T-helper 17 cell (primary cell): Measurements from ENCODE around the gene TRIM66. TPM values are rescaled to one million over a fixed set of nuclear protein-coding genes. Genes with fewer than 3 reads are reported as not detected.

Experiments used
- ATAC-seq: fragments of 150-1000 bp; cut with Tn5 transposase; 2 replicates; pipeline ENCODE4 v1.10.0; 2021; ENCODE audit warnings: mild to moderate bottlenecking, moderate library complexity
- DNase-seq, 3 donors: peaks; one replicate each; pipeline versions ENCODE4 v3.0.0 to v3.0.0-alpha.2; 2020 to 2021
- H3K9me3 ChIP-seq: one replicate; pipeline ENCODE4 v1.7.0; 2013; ENCODE audit warnings: low read length, mild to moderate bottlenecking; ENCODE audit not compliant: control insufficient read depth, poor library complexity, severe bottlenecking
- H3K27ac Mint-ChIP-seq: one replicate; pipeline ENCODE4 v1.8.0; 2022; ENCODE audit warnings: mild to moderate bottlenecking, moderate library complexity, mixed read lengths
- H3K27me3 Mint-ChIP-seq: one replicate; pipeline ENCODE4 v1.8.0; 2022; ENCODE audit warnings: mixed read lengths
- H3K36me3 Mint-ChIP-seq: one replicate; pipeline ENCODE4 v1.8.0; 2022; ENCODE audit warnings: low read depth, mixed read lengths
- H3K4me1 Mint-ChIP-seq: one replicate; pipeline ENCODE4 v1.8.0; 2022; ENCODE audit warnings: mild to moderate bottlenecking, mixed read lengths
- H3K4me3 Mint-ChIP-seq: one replicate; pipeline ENCODE4 v1.8.0; 2022; ENCODE audit warnings: mild to moderate bottlenecking, moderate library complexity, mixed read lengths
- total RNA-seq, 4 donors: library from RNA in 2 of 4; stranded (reverse) in 2 of 4; gene quantifications; one replicate each; pipeline ENCODE4 v1.2.3 and lab custom pipeline; 2022 to 2026

TRIM66 gene, protein sequence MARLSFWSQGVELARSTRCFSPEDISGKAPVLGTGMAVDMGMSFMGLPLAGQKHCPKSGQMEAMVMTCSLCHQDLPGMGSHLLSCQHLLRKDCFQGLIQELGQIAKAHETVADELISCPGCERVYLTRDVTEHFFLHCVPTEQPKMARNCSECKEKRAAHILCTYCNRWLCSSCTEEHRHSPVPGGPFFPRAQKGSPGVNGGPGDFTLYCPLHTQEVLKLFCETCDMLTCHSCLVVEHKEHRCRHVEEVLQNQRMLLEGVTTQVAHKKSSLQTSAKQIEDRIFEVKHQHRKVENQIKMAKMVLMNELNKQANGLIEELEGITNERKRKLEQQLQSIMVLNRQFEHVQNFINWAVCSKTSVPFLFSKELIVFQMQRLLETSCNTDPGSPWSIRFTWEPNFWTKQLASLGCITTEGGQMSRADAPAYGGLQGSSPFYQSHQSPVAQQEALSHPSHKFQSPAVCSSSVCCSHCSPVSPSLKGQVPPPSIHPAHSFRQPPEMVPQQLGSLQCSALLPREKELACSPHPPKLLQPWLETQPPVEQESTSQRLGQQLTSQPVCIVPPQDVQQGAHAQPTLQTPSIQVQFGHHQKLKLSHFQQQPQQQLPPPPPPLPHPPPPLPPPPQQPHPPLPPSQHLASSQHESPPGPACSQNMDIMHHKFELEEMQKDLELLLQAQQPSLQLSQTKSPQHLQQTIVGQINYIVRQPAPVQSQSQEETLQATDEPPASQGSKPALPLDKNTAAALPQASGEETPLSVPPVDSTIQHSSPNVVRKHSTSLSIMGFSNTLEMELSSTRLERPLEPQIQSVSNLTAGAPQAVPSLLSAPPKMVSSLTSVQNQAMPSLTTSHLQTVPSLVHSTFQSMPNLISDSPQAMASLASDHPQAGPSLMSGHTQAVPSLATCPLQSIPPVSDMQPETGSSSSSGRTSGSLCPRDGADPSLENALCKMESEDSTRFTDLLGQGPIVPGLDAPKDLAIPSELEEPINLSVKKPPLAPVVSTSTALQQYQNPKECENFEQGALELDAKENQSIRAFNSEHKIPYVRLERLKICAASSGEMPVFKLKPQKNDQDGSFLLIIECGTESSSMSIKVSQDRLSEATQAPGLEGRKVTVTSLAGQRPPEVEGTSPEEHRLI (N-terminal part only)
- total RNA-seq (10 to 100 TPM; 20.0 to 23.5 TPM), total RNA-seq (lab: John Stamatoyannopoulos, UW) (22.5 to 28.9 reads per million in 2 donors)

- Mint-ChIP-seq H3K4me3 (peak within 1 kb of the TSS; percentile 94), H3K4me1 (peaks cover 30% of the 10 kb centered on the region), H3K36me3 (peaks cover 11% of the 10 kb centered on the region), H3K27me3 (no peaks in the 10 kb centered on the region), H3K27ac (peak within 1 kb of the TSS; percentile 95)
- H3K9me3 ChIP-seq = no peaks in the 10 kb centered on the region
- DNase-seq (peak; percentile 97 to 99 (median 97)), ATAC-seq (peak; percentile 96)
These were observed at the start of gene TRIM66, which contains the start of gene RPL27A for GRCh38 chr11:8682303-8683114. TSS of gene TRIM66 (minus strand) at chr11:8682665. CDS start at chr11:8672274, 10,391 bp downstream. TSS of gene RPL27A (plus strand) at chr11:8682792. CDS start at chr11:8682814, 22 bp downstream.

DNA sequence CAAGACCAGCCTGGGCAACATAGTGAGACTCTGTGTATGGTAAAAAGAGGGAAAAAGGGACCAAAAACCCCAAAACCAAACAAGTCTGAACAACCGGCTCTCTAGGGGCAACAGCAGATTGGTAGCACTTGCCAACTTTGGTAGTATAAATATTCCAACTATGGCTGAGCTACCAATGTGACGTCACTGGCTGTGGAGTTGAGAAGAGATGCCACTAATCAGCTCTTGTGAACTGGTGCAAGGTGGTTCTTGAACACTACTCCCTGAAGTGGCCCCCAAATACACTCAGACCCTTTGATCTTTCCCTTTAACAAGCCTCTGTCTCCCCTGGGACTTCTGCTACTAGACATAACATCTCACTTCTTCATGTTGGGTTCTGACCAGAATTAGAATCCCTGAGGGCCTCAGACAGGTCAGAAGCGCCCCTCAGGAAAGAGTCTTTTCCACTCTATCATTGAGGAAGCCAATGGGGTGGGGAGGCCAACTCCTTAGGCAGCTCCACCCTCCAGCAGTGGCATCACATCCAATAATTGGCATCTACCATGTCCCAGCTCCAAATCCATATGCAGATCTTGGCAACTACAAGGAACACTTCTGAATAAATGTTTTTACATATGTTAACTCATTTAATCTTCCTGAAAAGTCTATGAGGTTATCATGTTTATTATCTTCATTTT, 49.3 kb upstream of the TRIM66 start:
- Mint-ChIP-seq H3K4me1 (no peaks in the 10 kb centered on the region), H3K36me3 (peaks cover 3% of the 10 kb centered on the region), H3K27me3 (peaks cover 11% of the 10 kb centered on the region), H3K27ac (peak overlapping the region; percentile 61), H3K4me3 (no peak overlapping the region)
- no peaks in the 10 kb centered on the region for H3K9me3 ChIP-seq
- DNase-seq (no peak), ATAC-seq (no peak)

- DNase-seq = no peak
- H3K36me3 Mint-ChIP-seq = peaks cover 3% of the 10 kb centered on the region
- no peaks in the 10 kb centered on the region for H3K4me1 Mint-ChIP-seq
- no peak overlapping the region for H3K4me3 Mint-ChIP-seq
- H3K9me3 ChIP-seq = no peaks in the 10 kb centered on the region
- H3K27me3 Mint-ChIP-seq = peaks cover 11% of the 10 kb centered on the region
- H3K27ac Mint-ChIP-seq = no peak overlapping the region
- no peak for ATAC-seq
These were observed 48.2 kb upstream of the TRIM66 start for GRCh38 chr11:8730697-8731020.

- peaks cover 3% of the 10 kb centered on the region for H3K36me3 Mint-ChIP-seq
- peaks cover 11% of the 10 kb centered on the region for H3K27me3 Mint-ChIP-seq
- DNase-seq (no peak), ATAC-seq (no peak)
- H3K4me1 Mint-ChIP-seq = no peaks in the 10 kb centered on the region
- H3K9me3 ChIP-seq = no peaks in the 10 kb centered on the region
- no peak overlapping the region for H3K27ac Mint-ChIP-seq
- H3K4me3 Mint-ChIP-seq = no peak overlapping the region
These were observed 47.6 kb upstream of the TRIM66 start for GRCh38 chr11:8729837-8730696.

- Mint-ChIP-seq H3K27me3 (peaks cover 11% of the 10 kb centered on the region), H3K4me3 (no peak overlapping the region), H3K27ac (no peak overlapping the region), H3K4me1 (no peaks in the 10 kb centered on the region), H3K36me3 (peaks cover 3% of the 10 kb centered on the region)
- no peak for DNase-seq
- no peaks in the 10 kb centered on the region for H3K9me3 ChIP-seq
- no peak for ATAC-seq
These were observed 46.6 kb upstream of the TRIM66 start for GRCh38 chr11:8729067-8729466.

DNA sequence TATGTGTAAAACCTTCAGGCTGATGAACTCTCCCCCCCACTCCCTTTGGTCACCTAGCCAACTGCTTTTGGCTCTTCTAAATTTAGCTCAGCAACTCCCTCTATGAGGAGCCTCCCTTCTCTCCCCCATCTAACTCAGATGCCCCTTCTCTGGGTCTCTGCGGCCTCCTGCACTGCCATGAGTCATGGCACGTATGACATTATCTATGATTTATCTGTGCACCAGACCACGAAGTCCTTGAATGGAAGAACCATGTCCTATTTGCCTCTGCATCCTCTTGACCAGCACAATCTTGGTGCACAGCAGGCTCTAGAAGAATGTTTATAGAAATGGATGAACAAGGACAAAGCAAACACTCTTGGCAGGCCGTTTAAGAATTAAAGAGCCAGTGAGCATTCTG, 46.1 kb upstream of the TRIM66 start:
- DNase-seq (no peak), ATAC-seq (no peak)
- H3K4me3 Mint-ChIP-seq = no peak overlapping the region
- peaks cover 11% of the 10 kb centered on the region for H3K27me3 Mint-ChIP-seq
- no peaks in the 10 kb centered on the region for H3K4me1 Mint-ChIP-seq
- H3K9me3 ChIP-seq = no peaks in the 10 kb centered on the region
- H3K27ac Mint-ChIP-seq = no peak overlapping the region
- H3K36me3 Mint-ChIP-seq = peaks cover 3% of the 10 kb centered on the region

DNA sequence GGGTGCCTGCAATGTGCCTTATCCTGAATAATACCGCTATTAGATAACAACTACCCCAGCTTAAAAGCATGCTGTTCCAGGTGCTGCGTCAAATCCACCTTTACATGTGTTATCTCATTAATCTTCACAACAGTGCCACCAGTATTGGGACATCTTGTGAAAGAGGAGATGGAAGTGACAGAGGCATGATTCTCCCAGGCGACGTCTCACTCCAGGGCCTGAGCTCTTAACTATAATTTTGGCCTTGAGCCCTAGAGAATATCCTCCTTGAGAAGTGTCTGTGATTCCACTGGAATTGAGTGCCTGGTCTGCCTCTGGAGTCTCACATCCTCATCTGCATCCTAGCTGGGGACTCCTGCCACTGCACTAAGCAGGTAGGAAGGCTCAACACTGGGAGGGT, 43.9 kb upstream of the TRIM66 start:
- ATAC-seq = no peak

GRCh38 chr11:8724682-8725081, 42.2 kb upstream of the TRIM66 start:
- Mint-ChIP-seq H3K27ac (no peak overlapping the region), H3K4me1 (no peaks in the 10 kb centered on the region), H3K36me3 (peaks cover 3% of the 10 kb centered on the region), H3K4me3 (no peak overlapping the region), H3K27me3 (peaks cover 32% of the 10 kb centered on the region)
- DNase-seq = no peak
- no peaks in the 10 kb centered on the region for H3K9me3 ChIP-seq
- no peak for ATAC-seq

More for the DNA sequence above, 43.9 kb upstream of the TRIM66 start:
- H3K4me3 Mint-ChIP-seq = no peak overlapping the region
- H3K4me1 Mint-ChIP-seq = no peaks in the 10 kb centered on the region
- no peak overlapping the region for H3K27ac Mint-ChIP-seq
- no peak for DNase-seq
- H3K36me3 Mint-ChIP-seq = peaks cover 3% of the 10 kb centered on the region
- H3K9me3 ChIP-seq = no peaks in the 10 kb centered on the region
- peaks cover 23% of the 10 kb centered on the region for H3K27me3 Mint-ChIP-seq

DNA sequence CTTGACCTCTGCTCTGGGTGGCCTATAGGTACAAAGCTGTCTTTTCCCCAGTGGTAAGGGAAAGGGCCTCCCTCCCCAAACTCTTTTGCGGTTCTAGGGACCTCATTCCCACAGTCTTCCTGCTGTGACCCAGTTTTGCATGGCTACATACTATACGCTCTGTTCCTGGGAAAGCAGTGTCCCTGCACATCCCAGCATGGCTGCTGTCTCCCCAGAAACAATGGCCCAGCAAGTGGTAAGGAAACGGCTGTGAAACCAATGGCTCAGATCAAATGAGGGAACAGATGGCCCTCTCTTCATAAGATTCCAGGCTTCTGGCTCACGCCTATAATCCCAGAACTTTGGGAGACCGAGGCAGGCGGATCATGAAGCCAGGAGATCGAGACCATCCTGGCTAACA, 41.2 kb upstream of the TRIM66 start:
- Mint-ChIP-seq H3K36me3 (no peaks in the 10 kb centered on the region), H3K27ac (no peak overlapping the region), H3K27me3 (peaks cover 29% of the 10 kb centered on the region), H3K4me1 (no peaks in the 10 kb centered on the region), H3K4me3 (no peak overlapping the region)
- DNase-seq (no peak), ATAC-seq (no peak)
- no peaks in the 10 kb centered on the region for H3K9me3 ChIP-seq

- DNase-seq (no peak), ATAC-seq (no peak)
- no peaks in the 10 kb centered on the region for H3K9me3 ChIP-seq
- Mint-ChIP-seq H3K27me3 (peaks cover 27% of the 10 kb centered on the region), H3K4me3 (no peak overlapping the region), H3K4me1 (no peaks in the 10 kb centered on the region), H3K27ac (no peak overlapping the region), H3K36me3 (no peaks in the 10 kb centered on the region)
These were observed 40.3 kb upstream of the TRIM66 start for GRCh38 chr11:8722809-8723208.

- ATAC-seq = no peak
- no peaks in the 10 kb centered on the region for H3K9me3 ChIP-seq
These were observed 39.4 kb upstream of the TRIM66 start for GRCh38 chr11:8721609-8722500.

More at GRCh38 chr11:8721609-8722500, 39.4 kb upstream of the TRIM66 start:
- H3K27me3 Mint-ChIP-seq = peaks cover 21% of the 10 kb centered on the region
- H3K4me3 Mint-ChIP-seq = no peak overlapping the region
- DNase-seq = no peak
- no peak overlapping the region for H3K27ac Mint-ChIP-seq
- H3K36me3 Mint-ChIP-seq = no peaks in the 10 kb centered on the region
- H3K4me1 Mint-ChIP-seq = peaks cover 4% of the 10 kb centered on the region
